GM12892 (cell line): ENCODE results near the gene FAM234B. TPM values are rescaled to one million over a fixed set of nuclear protein-coding genes. Genes with fewer than 3 reads are reported as not detected.
A peak's percentile ranks its signal among the peaks of the same experiment; 100 is the strongest.

Experiments used
- DNase-seq: peaks from one replicate; pipeline ENCODE4 v3.0.0; 2011; ENCODE audit not compliant: insufficient read length
- FAIRE-seq: peaks from 2 replicates; lab custom pipeline; 2011; peaks lifted over from hg19 to GRCh38; lab: Jason Lieb, UNC
- POLR2A ChIP-seq: IDR thresholded peaks from 2 replicates; pipeline ENCODE4 v1.6.1; 2011; ENCODE audit warnings: low read depth, low read length, control low read depth
- POLR2AphosphoS5 ChIP-seq: IDR thresholded peaks from 2 replicates; pipeline ENCODE4 v1.6.1; 2011; ENCODE audit warnings: low read depth, low read length, control low read depth
- TAF1 ChIP-seq: IDR thresholded peaks from 2 replicates; pipeline ENCODE4 v1.6.1; 2011; ENCODE audit warnings: low read depth, mild to moderate bottlenecking, control low read depth, low read length, borderline replicate concordance
- polyA plus RNA-seq: library from polyadenylated mRNA; unstranded; fragments of >200 nt; gene quantifications from one replicate; pipeline ENCODE4 v1.2.1, GENCODE V29; 2012; ENCODE audit warnings: missing spikeins, inconsistent platforms; ENCODE audit not compliant: missing spikeins

Gene FAM234B
- 0.66 TPM for polyA plus RNA-seq

GRCh38 chr12:13044002-13044905, at the start of gene FAM234B:
Gene FAM234B, plus strand, starts transcription at chr12:13044381. Its CDS starts 23 bp downstream, at chr12:13044404.
- peak; percentile 76 for FAIRE-seq
- DNase-seq, result peak; percentile 75

GRCh38 chr12:12995088-12995487, 49.1 kb upstream of the FAM234B start:
- no peak for TF ChIP-seq POLR2AphosphoS5
- TF ChIP-seq POLR2A, result no peak
- TF ChIP-seq TAF1, result no peak
- FAIRE-seq (no peak), DNase-seq (no peak)

More at GRCh38 chr12:13044002-13044905, at the start of gene FAM234B:
- TF ChIP-seq POLR2A (no peak), TAF1 (no peak), POLR2AphosphoS5 (no peak)

GRCh38 chr12:12996209-12996608, 48.0 kb upstream of the FAM234B start:
- FAIRE-seq (no peak), DNase-seq (no peak)

GRCh38 chr12:12997156-12997555, 47.0 kb upstream of the FAM234B start:
- DNase-seq, result no peak
- TF ChIP-seq TAF1, result no peak
- no peak for TF ChIP-seq POLR2A
- TF ChIP-seq POLR2AphosphoS5, result no peak
- FAIRE-seq, result no peak

More at GRCh38 chr12:12996209-12996608, 48.0 kb upstream of the FAM234B start:
- TF ChIP-seq POLR2A (no peak), POLR2AphosphoS5 (no peak), TAF1 (no peak)

- no peak for FAIRE-seq
- DNase-seq, result no peak
- TF ChIP-seq POLR2A, result no peak
- TF ChIP-seq TAF1, result no peak
- no peak for TF ChIP-seq POLR2AphosphoS5
These were observed 46.4 kb upstream of the FAM234B start for GRCh38 chr12:12997734-12998133.

- FAIRE-seq (no peak), DNase-seq (no peak)
- TF ChIP-seq POLR2AphosphoS5 (no peak), POLR2A (no peak), TAF1 (no peak)
These were observed 45.9 kb upstream of the FAM234B start for GRCh38 chr12:12998248-12998647.

GRCh38 chr12:12999271-12999958, 44.8 kb upstream of the FAM234B start:
- no peak for TF ChIP-seq TAF1
- no peak for TF ChIP-seq POLR2AphosphoS5
- no peak for TF ChIP-seq POLR2A
- DNase-seq (no peak), FAIRE-seq (no peak)

- DNase-seq, result peak; percentile 89
- TF ChIP-seq POLR2AphosphoS5, result no peak
- FAIRE-seq, result peak; percentile 84
These were observed 44.1 kb upstream of the FAM234B start, which contains the start of gene HEBP1 for GRCh38 chr12:12999959-13000615. Gene HEBP1, minus strand, starts transcription at chr12:13000265. Its CDS starts 151 bp downstream, at chr12:13000114.

- DNase-seq, result peak; percentile 28
- TF ChIP-seq TAF1 (no peak), POLR2A (no peak), POLR2AphosphoS5 (no peak)
- no peak for FAIRE-seq
These were observed 43.6 kb upstream of the FAM234B start for GRCh38 chr12:13000616-13000924.

- TF ChIP-seq POLR2AphosphoS5, result no peak
- no peak for TF ChIP-seq POLR2A
- no peak for TF ChIP-seq TAF1
- DNase-seq (peak; percentile 41), FAIRE-seq (no peak)
These were observed 43.0 kb upstream of the FAM234B start for GRCh38 chr12:13000925-13001774.

GRCh38 chr12:13001775-13002040, 42.5 kb upstream of the FAM234B start:
- TF ChIP-seq POLR2AphosphoS5, result no peak
- TF ChIP-seq TAF1, result no peak
- TF ChIP-seq POLR2A, result no peak
- DNase-seq (no peak), FAIRE-seq (no peak)
